Measurements from ENCODE around the gene KIAA0408. TPM values are rescaled to one million over a fixed set of nuclear protein-coding genes. Genes with fewer than 3 reads are reported as not detected.

The KIAA0408 gene
- total RNA-seq, 1 donor, result 1.5 TPM

DNA sequence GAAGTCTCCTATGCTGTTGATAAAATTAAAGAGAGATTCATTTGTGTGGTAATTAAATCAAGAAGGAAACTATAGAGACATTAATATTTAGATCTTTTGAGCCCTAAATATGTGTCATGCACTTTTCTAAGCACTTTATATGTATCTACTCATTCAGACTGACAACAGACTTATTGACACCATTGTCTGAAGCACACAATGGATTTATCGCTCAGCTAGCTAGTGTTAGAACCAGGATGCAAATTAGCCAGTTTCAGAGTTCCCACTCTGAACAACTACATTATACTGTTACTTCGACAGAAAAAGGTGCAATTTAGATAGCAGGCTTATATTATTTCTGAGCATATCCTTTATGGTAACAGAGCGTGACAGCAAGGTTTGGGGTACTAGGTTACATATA lies 27.7 kb upstream of the KIAA0408 start:
- no peak for DNase-seq (ENCODE audit: low read depth)
- no peak for TF ChIP-seq CTCF (IDR thresholded peaks at IDR 0.05; ENCODE audit: insufficient read depth, low read length)

GRCh38 chr6:127484212-127484863 lies 25.1 kb upstream of the KIAA0408 start:
- TF ChIP-seq CTCF (IDR thresholded peaks at IDR 0.05; ENCODE audit: insufficient read depth, low read length), result no peak
- DNase-seq (ENCODE audit: low read depth), result peak; percentile 58
- peak overlapping the region; percentile 1 for H3K4me3 ChIP-seq (ENCODE audit: low read depth, low read length)

More for the DNA sequence above, 27.7 kb upstream of the KIAA0408 start:
- no peak overlapping the region for H3K4me3 ChIP-seq (ENCODE audit: low read depth, low read length)

DNA sequence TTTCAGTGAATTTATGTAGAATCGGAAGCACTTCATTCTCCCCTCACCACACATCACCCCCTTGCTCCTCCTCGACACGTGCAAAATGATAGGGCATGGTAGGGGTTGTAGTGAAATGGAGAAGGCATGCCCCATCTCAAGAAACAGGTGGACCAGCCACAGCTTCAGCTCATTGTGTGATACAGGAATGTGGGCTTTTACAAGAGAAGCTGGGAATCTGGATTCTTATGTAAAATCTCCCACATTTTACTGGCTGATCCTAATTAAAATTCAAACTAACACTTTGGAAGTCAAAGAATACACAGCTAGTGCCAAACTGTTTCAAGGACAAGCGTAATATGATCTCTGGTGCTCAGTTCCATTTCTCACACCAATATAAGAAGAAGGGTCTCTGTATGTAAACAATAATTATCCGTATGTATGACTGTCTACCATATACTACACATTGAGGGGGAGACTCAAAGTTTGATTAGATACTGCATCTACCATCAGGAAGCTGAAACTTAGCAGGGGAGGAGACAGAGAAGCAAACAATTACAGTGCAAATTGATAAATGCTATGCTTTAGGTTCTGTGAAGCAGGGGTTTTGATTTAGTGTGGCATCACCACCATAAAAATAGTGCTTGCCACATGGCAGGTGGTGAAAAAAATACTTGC lies 24.3 kb upstream of the KIAA0408 start:
- no peak for TF ChIP-seq CTCF (IDR thresholded peaks at IDR 0.05; ENCODE audit: insufficient read depth, low read length)
- no peak for DNase-seq (ENCODE audit: low read depth)
- H3K4me3 ChIP-seq (ENCODE audit: low read depth, low read length), result no peak overlapping the region

DNA sequence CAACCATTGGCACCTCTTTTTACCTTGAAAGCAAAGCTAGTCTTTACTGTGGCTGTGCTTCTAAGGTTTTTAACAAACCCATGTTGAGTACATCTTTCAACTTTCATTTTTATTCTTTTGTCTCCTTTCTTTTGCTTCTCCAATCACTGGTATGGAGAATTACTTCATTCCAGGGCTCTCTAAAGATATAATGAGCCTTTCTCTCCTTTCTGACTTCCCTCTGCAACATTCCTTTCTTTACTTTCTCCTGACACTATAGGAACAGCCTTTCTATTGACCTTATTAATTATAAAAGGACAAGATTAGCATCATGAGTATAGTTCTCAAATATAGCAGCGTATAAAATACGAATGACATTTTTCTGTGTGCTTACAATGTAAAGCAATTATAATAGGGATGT lies 23.1 kb upstream of the KIAA0408 start:
- no peak for DNase-seq (ENCODE audit: low read depth)
- TF ChIP-seq CTCF (IDR thresholded peaks at IDR 0.05; ENCODE audit: insufficient read depth, low read length), result no peak
- H3K4me3 ChIP-seq (ENCODE audit: low read depth, low read length), result no peak overlapping the region

DNA sequence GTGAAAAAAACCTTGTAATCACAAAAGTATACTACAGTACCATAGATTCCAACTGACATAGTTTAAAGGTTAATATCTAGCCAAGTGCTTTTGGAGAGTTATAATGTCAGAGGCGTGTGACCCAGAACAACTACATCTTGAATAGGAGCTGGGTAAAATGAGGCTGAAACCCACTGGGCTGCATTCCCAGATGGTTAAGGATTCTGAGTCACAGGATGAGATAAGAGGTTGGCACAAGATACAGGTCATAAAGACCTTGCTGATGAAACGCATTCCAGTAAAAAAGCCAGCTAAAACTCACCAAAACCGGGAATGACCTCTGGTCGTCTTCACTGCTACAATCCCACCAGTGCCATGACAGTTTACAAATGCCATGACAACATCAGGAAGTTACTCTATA lies 22.4 kb upstream of the KIAA0408 start:
- peak; percentile 81 for DNase-seq (ENCODE audit: low read depth)

GRCh38 chr6:127481111-127481510 lies 21.9 kb upstream of the KIAA0408 start:
- no peak for TF ChIP-seq CTCF (IDR thresholded peaks at IDR 0.05; ENCODE audit: insufficient read depth, low read length)
- no peak for DNase-seq (ENCODE audit: low read depth)
- H3K4me3 ChIP-seq (ENCODE audit: low read depth, low read length), result no peak overlapping the region

More for the DNA sequence above, 22.4 kb upstream of the KIAA0408 start:
- no peak for TF ChIP-seq CTCF (IDR thresholded peaks at IDR 0.05; ENCODE audit: insufficient read depth, low read length)
- H3K4me3 ChIP-seq (ENCODE audit: low read depth, low read length), result no peak overlapping the region

Measured in fibroblast of the aortic adventitia (primary cell).